Liver (tissue), 9 donors: Measurements from ENCODE around the gene MYL12B. TPM values are rescaled to one million over a fixed set of nuclear protein-coding genes. Genes with fewer than 3 reads are reported as not detected.

Experiments
- DNase-seq: peaks from one replicate; pipeline ENCODE4 v3.0.0-alpha.2; 2017; ENCODE audit warnings: low spot score
- H3K27ac ChIP-seq, 2 donors: one replicate each; pipeline ENCODE4 v1.7.0; 2013; ENCODE audit warnings: inconsistent platforms in 2 of 2, low read length in 2 of 2, control low read depth in 1 of 2, low read depth in 1 of 2, mild to moderate bottlenecking in 1 of 2
- H3K27me3 ChIP-seq, 4 donors: one replicate each; pipeline versions ENCODE4 v1.6.1 to v1.7.0; 2013; ENCODE audit warnings: low read length in 3 of 4, inconsistent platforms in 1 of 4, mild to moderate bottlenecking in 1 of 4, moderate library complexity in 1 of 4; ENCODE audit not compliant: control insufficient read depth in 4 of 4, insufficient read depth in 4 of 4
- H3K36me3 ChIP-seq, 4 donors: one replicate each; pipeline versions ENCODE4 v1.6.1 to v1.7.0; 2013; ENCODE audit warnings: low read length in 3 of 4, mild to moderate bottlenecking in 3 of 4, low read depth in 1 of 4, moderate library complexity in 1 of 4; ENCODE audit not compliant: control insufficient read depth in 4 of 4, insufficient read depth in 3 of 4
- H3K4me1 ChIP-seq, 4 donors: one replicate each; pipeline versions ENCODE4 v1.6.1 to v1.7.0; 2013; ENCODE audit warnings: low read length in 3 of 4, mild to moderate bottlenecking in 3 of 4, moderate library complexity in 1 of 4; ENCODE audit not compliant: control insufficient read depth in 4 of 4, insufficient read depth in 4 of 4
- H3K4me3 ChIP-seq, 3 donors: one replicate each; pipeline versions ENCODE4 v1.6.1 to v1.7.0; 2013; ENCODE audit warnings: low read length in 3 of 3, control low read depth in 1 of 3, low read depth in 1 of 3, mild to moderate bottlenecking in 1 of 3
- H3K9ac ChIP-seq, 2 donors: one replicate each; pipeline ENCODE4 v1.7.0; 2013; ENCODE audit warnings: low read length in 2 of 2, mild to moderate bottlenecking in 2 of 2, moderate library complexity in 2 of 2, control low read depth in 1 of 2, low read depth in 1 of 2
- H3K9me3 ChIP-seq, 4 donors: one replicate each; pipeline versions ENCODE4 v1.6.1 to v1.7.0; 2013; ENCODE audit warnings: low read length in 3 of 4; ENCODE audit not compliant: control insufficient read depth in 4 of 4
- ATF3 ChIP-seq: IDR thresholded peaks from 2 replicates; pipeline ENCODE4 v1.6.1; 2016; ENCODE audit warnings: antibody characterized with exemption
- CTCF ChIP-seq: fragments of 150-350 bp; IDR thresholded peaks from 2 replicates; pipeline ENCODE4 v1.5.1; 2017; ENCODE audit warnings: improper control_type of control experiment, low read depth, low read length; ENCODE audit not compliant: missing input control
- EGR1 ChIP-seq, 2 donors: IDR thresholded peaks; 2 replicates each; pipeline ENCODE4 v1.6.1; 2016 to 2018; ENCODE audit warnings: antibody characterized with exemption in 2 of 2, low read depth in 2 of 2
- FOXA1 ChIP-seq: IDR thresholded peaks from 2 replicates; pipeline ENCODE4 v1.6.1; 2016; ENCODE audit warnings: antibody characterized with exemption
- FOXA2 ChIP-seq: IDR thresholded peaks from 2 replicates; pipeline ENCODE4 v1.6.1; 2016; ENCODE audit warnings: antibody characterized with exemption
- GABPA ChIP-seq, 2 donors: IDR thresholded peaks in 1 of 2; conservative IDR thresholded peaks in 1 of 2; 2 replicates each; pipeline ENCODE4 v1.6.1; 2016; ENCODE audit warnings: antibody characterized with exemption in 2 of 2, mild to moderate bottlenecking in 1 of 2, moderate library complexity in 1 of 2
- HNF4A ChIP-seq, 2 donors: conservative IDR thresholded peaks; 2 replicates each; pipeline ENCODE4 v1.6.1; 2016; ENCODE audit warnings: antibody characterized with exemption in 2 of 2, mild to moderate bottlenecking in 2 of 2
- HNF4G ChIP-seq: IDR thresholded peaks from 2 replicates; pipeline ENCODE4 v1.6.1; 2016; ENCODE audit warnings: antibody characterized with exemption
- JUND ChIP-seq, 2 donors: IDR thresholded peaks; 2 replicates each; pipeline ENCODE4 v1.6.1; 2016; ENCODE audit warnings: antibody characterized with exemption in 2 of 2
- NR2F2 ChIP-seq: IDR thresholded peaks from 2 replicates; pipeline ENCODE4 v1.6.1; 2016; ENCODE audit warnings: antibody characterized with exemption
- RAD21 ChIP-seq, 2 donors: IDR thresholded peaks; 2 replicates each; pipeline ENCODE4 v1.6.1; 2016; ENCODE audit warnings: antibody characterized with exemption in 2 of 2, mild to moderate bottlenecking in 2 of 2
- REST ChIP-seq: IDR thresholded peaks from 2 replicates; pipeline ENCODE4 v1.6.1; 2016; ENCODE audit warnings: antibody characterized with exemption, mild to moderate bottlenecking
- RXRA ChIP-seq, 2 donors: IDR thresholded peaks; 2 replicates each; pipeline ENCODE4 v1.6.1; 2017 to 2018; ENCODE audit warnings: antibody characterized with exemption in 2 of 2, mild to moderate bottlenecking in 1 of 2
- SP1 ChIP-seq: IDR thresholded peaks from 2 replicates; pipeline ENCODE4 v1.6.1; 2018; ENCODE audit warnings: antibody characterized with exemption, mild to moderate bottlenecking
- TAF1 ChIP-seq: conservative IDR thresholded peaks from 2 replicates; pipeline ENCODE4 v1.6.1; 2016; ENCODE audit warnings: antibody characterized with exemption, mild to moderate bottlenecking
- ZBTB33 ChIP-seq: IDR thresholded peaks from 2 replicates; pipeline ENCODE4 v1.6.1; 2016; ENCODE audit warnings: antibody characterized with exemption
- WGBS: extraction: QIAGEN DNeasy Blood & Tissue Kit; methylation state at CpG from one replicate; pipeline ENCODE4 v1.1.7; 2013; 5-methylcytosine and 5-hydroxymethylcytosine counted together
- polyA plus RNA-seq, 2 donors: library from polyadenylated mRNA; stranded (reverse) in 1 of 2; unstranded in 1 of 2; fragments of 200-250 nt in 1 of 2; fragments of >200 nt in 1 of 2; fragmentation: Nextera tagmentation in 1 of 2; extraction: Ambion mirVana in 1 of 2; gene quantifications; one replicate each; pipeline versions ENCODE4 v1.2.1 to v1.2.3, GENCODE V29; 2013 to 2015
- total RNA-seq, 2 donors: library from RNA; depleted of rRNA; stranded (reverse); fragments of >200 nt; gene quantifications; one replicate each; pipeline ENCODE4 v1.2.3, GENCODE V29; 2014
- donor health status: healthy.
- donor health status: healthy.
- donor health status: healthy.
- donor health status: healthy.
- donor health status: healthy.

Gene MYL12B
- total and polyA plus RNA-seq, 4 donors = 106 to 303 (median 155) TPM

- H3K36me3 ChIP-seq = peaks cover 0 to 3% (median 1%) of the 10 kb centered on the region in 4 donors
- H3K4me3 ChIP-seq = peak overlapping the region in 1 of 3 donors; percentile 28
- no peaks in the 10 kb centered on the region for H3K27me3 ChIP-seq
- H3K9ac ChIP-seq = no peak overlapping the region
- no peak for DNase-seq
- no peaks in the 10 kb centered on the region for H3K9me3 ChIP-seq
- peaks cover 0 to 11% (median 4%) of the 10 kb centered on the region in 4 donors for H3K4me1 ChIP-seq
- TF ChIP-seq JUND (IDR thresholded peaks at IDR 0.05) (peak in 1 of 2 donors; percentile 28), FOXA2 (no peak), REST (no peak), FOXA1 (no peak), NR2F2 (no peak), HNF4A (conservative IDR thresholded peaks at IDR 0.05) (peak; percentile 70 to 86), EGR1 (IDR thresholded peaks at IDR 0.05; ENCODE audit: low read depth in 2 of 2) (no peak), GABPA (IDR thresholded peaks at IDR 0.05 in 1 of 2, conservative IDR thresholded peaks at IDR 0.05 in 1 of 2) (no peak), TAF1 (no peak), ZBTB33 (no peak), RXRA (IDR thresholded peaks at IDR 0.05) (peak in 1 of 2 donors; percentile 8), HNF4G (peak; percentile 56), ATF3 (no peak), SP1 (peak; percentile 15), RAD21 (IDR thresholded peaks at IDR 0.05) (peak in 1 of 2 donors; percentile 5), CTCF (no peak)
- WGBS = 76% methylated on average over 5 of the region's 5 CpGs
- H3K27ac ChIP-seq = peak overlapping the region in 1 of 2 donors; percentile 4
Observed at GRCh38 chr18:3216987-3217386, 44.9 kb upstream of the MYL12B start.
